K562 (cell line): ENCODE measurements around the gene TTC9B. TPM values are rescaled to one million over a fixed set of nuclear protein-coding genes. Genes with fewer than 3 reads are reported as not detected.
"Not testable (repeated sequence)": the region's sequence is repeated elsewhere in the genome, so short reads cannot be mapped to it uniquely, and the experiment has no call there.

ENCODE experiments used
- ATAC-seq: fragments of 200-7000 bp; cut with Tn5 transposase; 3 replicates; pipeline ENCODE4 v1.9.1; 2020; ENCODE audit warnings: moderate library complexity
- BruUV-seq: library from RNA; stranded (reverse); fragments of 400-500 nt; replicated peaks from 2 replicates; lab custom pipeline; 2021; lab: Mats Ljungman, UMichigan
- CTCF ChIA-PET: fragments of 300-600 bp; formaldehyde crosslinking; extraction: SDS; loops from one replicate; lab custom pipeline; 2021; ENCODE audit warnings: low intra/inter-chr PET ratio; lab: Yijun Ruan, JAX
- POLR2A ChIA-PET: fragments of 300-600, 350-650 bp; sonication (Branson Sonifier 250); formaldehyde crosslinking; extraction: SDS; loops from one replicate; lab custom pipeline; 2021; ENCODE audit warnings: antibody characterized with exemption, inconsistent platforms; lab: Yijun Ruan, JAX
- DNase-seq, 4 experiments: peaks; one replicate each; pipeline versions ENCODE4 v3.0.0 to v3.0.0-alpha.2; 2011 to 2018; ENCODE audit warnings: low spot score in 3 of 4, mixed read lengths in 3 of 4; ENCODE audit errors: extremely low read depth in 1 of 4
- FAIRE-seq: peaks from 2 replicates; lab custom pipeline; 2011; peaks lifted over from hg19 to GRCh38; lab: Jason Lieb, UNC
- H2AFZ ChIP-seq: 2 replicates; pipeline ENCODE4 v1.6.0; 2011; ENCODE audit warnings: low read depth, low read length, control low read depth, inconsistent platforms
- H3K27ac ChIP-seq: fragments of 200-600 bp; 3 replicates; pipeline ENCODE4 v1.8.0; 2011; ENCODE audit warnings: low read depth, mild to moderate bottlenecking, control low read depth, inconsistent platforms, low read length, moderate library complexity, mixed read lengths; ENCODE audit errors: extremely low read depth
- H3K27me3 ChIP-seq, 2 experiments: fragments of 300-600 bp in 1 of 2; 2 replicates in 1 of 2; 3 replicates in 1 of 2; pipeline versions ENCODE4 v1.6.0 to v1.8.0; 2011; ENCODE audit warnings: inconsistent platforms in 2 of 2, low read length in 2 of 2, mild to moderate bottlenecking in 1 of 2, mixed read lengths in 1 of 2, moderate library complexity in 1 of 2; ENCODE audit not compliant: control insufficient read depth in 2 of 2, insufficient read depth in 2 of 2
- H3K36me3 ChIP-seq: fragments of 300-600 bp; 3 replicates; pipeline ENCODE4 v1.8.0; 2011; ENCODE audit warnings: mild to moderate bottlenecking, low read length, inconsistent platforms; ENCODE audit not compliant: control insufficient read depth, insufficient read depth
- H3K4me1 ChIP-seq, 2 experiments: fragments of 200-600 bp in 1 of 2; replicated peaks in 1 of 2; 2 replicates in 1 of 2; 3 replicates in 1 of 2; pipeline versions ENCODE4 v1.5.1 to v1.8.0; 2011; ENCODE audit warnings: inconsistent platforms in 2 of 2, low read length in 2 of 2, mild to moderate bottlenecking in 1 of 2, mixed read lengths in 1 of 2, moderate library complexity in 1 of 2; ENCODE audit not compliant: control insufficient read depth in 2 of 2, insufficient read depth in 2 of 2
- H3K4me2 ChIP-seq: 2 replicates; pipeline ENCODE4 v1.6.1; 2011; ENCODE audit warnings: low read length, control low read depth, inconsistent platforms, mixed read lengths; ENCODE audit not compliant: insufficient read depth
- H3K4me3 ChIP-seq: fragments of 200-600 bp; sonication (generic), shearing (Covaris generic); 2 replicates; pipeline ENCODE4 v1.5.1; 2016; ENCODE audit warnings: control low read depth, inconsistent platforms
- H3K79me2 ChIP-seq: fragments of 200-600 bp; 3 replicates; pipeline ENCODE4 v1.8.0; 2011; ENCODE audit warnings: low read length, inconsistent platforms; ENCODE audit not compliant: control insufficient read depth, insufficient read depth
- H3K9ac ChIP-seq, 2 experiments: 2 replicates each; pipeline versions ENCODE4 v1.6.0 to v1.6.1; 2011; ENCODE audit warnings: low read depth in 2 of 2, low read length in 2 of 2, control low read depth in 1 of 2, inconsistent platforms in 1 of 2, mild to moderate bottlenecking in 1 of 2, mixed read lengths in 1 of 2; ENCODE audit not compliant: insufficient read depth in 1 of 2
- H3K9me1 ChIP-seq: one replicate; pipeline ENCODE4 v1.6.0; 2011; ENCODE audit warnings: inconsistent platforms, mild to moderate bottlenecking, low read length, moderate library complexity; ENCODE audit not compliant: control insufficient read depth, insufficient read depth
- H3K9me3 ChIP-seq: replicated peaks from 2 replicates; pipeline ENCODE4 v1.5.1; 2011; ENCODE audit warnings: low read depth, low read length, inconsistent platforms; ENCODE audit not compliant: control insufficient read depth, insufficient read depth
- H4K20me1 ChIP-seq: replicated peaks from 2 replicates; pipeline ENCODE4 v1.6.1; 2011; ENCODE audit warnings: low read length, inconsistent platforms, mixed read lengths; ENCODE audit not compliant: control insufficient read depth, insufficient read depth
- ASH1L ChIP-seq: fragments of 450-650 bp; IDR thresholded peaks from 2 replicates; pipeline ENCODE4 v1.6.1; 2018; ENCODE audit warnings: borderline replicate concordance, mild to moderate bottlenecking, low read depth; ENCODE audit not compliant: partially characterized antibody
- FOS ChIP-seq: IDR thresholded peaks from 3 replicates; pipeline ENCODE4 v1.6.1; 2011; ENCODE audit not compliant: insufficient read length; ENCODE audit errors: extremely low read depth
- MTA3 ChIP-seq: fragments of 450-650 bp; formaldehyde crosslinking; IDR thresholded peaks from 2 replicates; pipeline ENCODE4 v1.6.1; 2017; ENCODE audit warnings: mild to moderate bottlenecking, borderline replicate concordance
- NFYB ChIP-seq: IDR thresholded peaks from 2 replicates; pipeline ENCODE4 v1.6.1; 2011; ENCODE audit warnings: mild to moderate bottlenecking, moderate library complexity; ENCODE audit not compliant: insufficient read length; ENCODE audit errors: extremely low read depth
- POLR2A ChIP-seq: fragments of 450-650 bp; conservative IDR thresholded peaks from 2 replicates; pipeline ENCODE4 v1.6.1; 2016
- SUPT5H ChIP-seq: fragments of 450-650 bp; IDR thresholded peaks from 2 replicates; pipeline ENCODE4 v1.6.1; 2016
- WGBS: fragments of 100-300 bp; shearing (Covaris generic); methylation state at CpG from one replicate; pipeline ENCODE4 v1.1.6; 2016; ENCODE audit warnings: low coverage, mixed read lengths; ENCODE audit not compliant: insufficient coverage; ENCODE audit errors: missing lambda C conversion rate; 5-methylcytosine and 5-hydroxymethylcytosine counted together
- in situ Hi-C: fragments of 300-500 bp; cut with MboI; formaldehyde crosslinking; loops from 4 replicates; pipeline ENCODE4 v1.15.0; 2018; ENCODE audit warnings: inconsistent platforms, mixed read lengths
- intact Hi-C: fragments of 100-400 bp; cut with micrococcal nuclease; formaldehyde crosslinking; loops from 2 replicates; pipeline ENCODE4 v1.14.2; 2022
- polyA plus RNA-seq, 8 experiments: library from polyadenylated mRNA; depleted of rRNA in 4 of 8; stranded (reverse) in 5 of 8; unstranded in 3 of 8; fragments of >200 nt; fragmentation: Nextera tagmentation in 2 of 8; fragmentation: Illumina TruSeq in 1 of 8; extraction: Ambion mirVana in 2 of 8; extraction: Trizol in 1 of 8; gene quantifications; 2 replicates each; pipeline versions ENCODE4 v1.2.1 to v1.2.3, GENCODE V29; 2011 to 2014; ENCODE audit warnings: inconsistent platforms in 1 of 8, missing spikeins in 1 of 8
- total RNA-seq, 7 experiments: library from RNA; depleted of rRNA in 6 of 7; stranded (reverse); fragments of >200 nt in 6 of 7; fragmentation: Illumina TruSeq in 2 of 7; extraction: Trizol in 2 of 7; gene quantifications; 2 replicates each; pipeline versions ENCODE4 v1.2.1 to v1.2.3, GENCODE V29; 2011 to 2021; ENCODE audit warnings: low replicate concordance in 1 of 7

TTC9B gene
- total and polyA plus RNA-seq, 9 of the 15 experiments (the other 6 are each of a cell fraction or from before 2014, with no cell fraction given), result 0.06 to 0.14 TPM; not detected in 7

DNA sequence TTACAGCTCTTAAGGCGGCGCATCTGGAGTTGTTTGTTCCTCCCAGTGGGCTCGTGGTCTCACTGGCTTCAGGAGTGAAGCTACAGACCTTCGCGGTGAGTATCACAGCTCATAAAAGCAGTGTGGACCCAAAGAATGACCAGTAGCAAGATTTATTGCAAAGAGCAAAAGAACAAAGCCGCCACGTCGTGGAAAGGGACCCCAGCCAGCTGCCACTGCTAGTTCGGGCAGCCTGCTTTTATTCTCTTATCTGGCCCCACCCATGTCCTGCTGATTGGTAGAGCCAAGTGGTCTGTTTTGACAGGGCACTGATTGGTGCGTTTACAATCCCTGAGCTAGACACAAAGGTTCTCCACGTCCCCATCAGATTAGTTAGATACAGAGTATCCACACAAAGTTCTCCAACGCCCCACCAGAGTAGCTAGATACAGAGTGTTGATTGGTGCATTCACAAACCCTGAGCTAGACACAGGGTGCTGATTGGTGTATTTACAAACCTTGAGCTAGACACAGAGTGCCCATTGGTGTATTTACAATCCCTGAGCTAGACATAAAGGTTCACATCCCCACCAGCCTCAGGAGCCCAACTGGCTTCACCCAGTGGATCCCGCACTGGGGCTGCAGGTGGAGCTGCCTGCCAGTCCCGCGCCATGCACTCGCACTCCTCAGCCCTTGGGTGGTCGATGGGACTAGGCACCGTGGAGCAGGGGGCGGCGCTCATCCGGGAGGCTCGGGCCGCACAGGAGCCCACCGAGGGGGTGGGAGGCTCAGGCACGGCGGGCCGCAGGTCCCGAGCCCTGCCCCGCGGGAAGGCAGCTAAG, 48.5 kb downstream of the TTC9B start:
- H3K36me3 ChIP-seq, intact Hi-C loops, CTCF ChIA-PET, H3K9me3 ChIP-seq, DNase-seq, H2AFZ ChIP-seq, FAIRE-seq, H3K9me1 ChIP-seq, H3K4me3 ChIP-seq, H3K4me2 ChIP-seq, H4K20me1 ChIP-seq, H3K27ac ChIP-seq, ATAC-seq, in situ Hi-C loops, H3K79me2 ChIP-seq, H3K27me3 ChIP-seq, H3K9ac ChIP-seq, BruUV-seq: not testable (repeated sequence)
- WGBS, result 61% methylated on average over 19 of the region's 30 CpGs
- TF ChIP-seq ASH1L, result peak; percentile 58
- TF ChIP-seq POLR2A, result peak; percentile 71
- peak; percentile 41; the same call in 1 of the 2 replicates for TF ChIP-seq SUPT5H
- TF ChIP-seq FOS, result peak; percentile 11
- TF ChIP-seq MTA3, result peak; percentile 53; the same call in 1 of the 2 replicates
- peak; percentile 75 for TF ChIP-seq NFYB
- POLR2A ChIA-PET, result interaction anchor here (0.7 to 0.8 kb wide), 2 partner anchors 9 to 241 kb away, joined by 3 read pairs; no protein-coding TSS in a partner anchor
- H3K4me1 ChIP-seq, result peaks cover 4 to 13% of the 10 kb centered on the region in 2 experiments; a peak in 4 of 5 replicates

Other genes starting within 250 kb of the TTC9B start
Only the 7 nearest of the 15 such genes appear.
- gene ZNF780B, start 162.2 kb downstream of the TTC9B start, total RNA-seq (2014; rRNA removed), result 3.9 and 8.8 TPM in 2 replicates
- gene ZNF780B, start 162.2 kb downstream of the TTC9B start, total RNA-seq (2014; rRNA removed; fragmentation: Illumina TruSeq; extraction: Trizol), result 18.4 and 19.4 TPM in 2 replicates
- gene ZNF780B, start 162.2 kb downstream of the TTC9B start, total RNA-seq (2015; rRNA removed; fragmentation: Illumina TruSeq; extraction: Trizol), result 7.8 and 9.7 TPM in 2 replicates
- 10.9 and 11.2 TPM in 2 replicates for gene ZNF780B, start 162.2 kb downstream of the TTC9B start, total RNA-seq (2021)
- gene ZNF780B, start 162.2 kb downstream of the TTC9B start, polyA plus RNA-seq (2011; rRNA removed), result 4.4 and 6.0 TPM in 2 replicates
- 10.5 and 10.9 TPM in 2 replicates for gene ZNF780B, start 162.2 kb downstream of the TTC9B start, polyA plus RNA-seq (2014; fragmentation: Illumina TruSeq; extraction: Trizol)
- gene ZNF780B, start 162.2 kb downstream of the TTC9B start, polyA plus RNA-seq (2014; fragmentation: Nextera tagmentation; extraction: Ambion mirVana), result 1 to 10 TPM; 3.9 to 4.0 TPM
- 6.5 and 9.5 TPM in 2 replicates for gene ZNF780B, start 162.2 kb downstream of the TTC9B start, polyA plus RNA-seq (2014; rRNA removed)
- 11.7 and 23.1 TPM in 2 replicates for gene ZNF780A, start 127.4 kb downstream of the TTC9B start, total RNA-seq (2014; rRNA removed)
- 32.5 and 49.4 TPM in 2 replicates for gene ZNF780A, start 127.4 kb downstream of the TTC9B start, total RNA-seq (2014; rRNA removed; fragmentation: Illumina TruSeq; extraction: Trizol)
- gene ZNF780A, start 127.4 kb downstream of the TTC9B start, total RNA-seq (2015; rRNA removed; fragmentation: Illumina TruSeq; extraction: Trizol), result 18.1 and 19.8 TPM in 2 replicates
- gene ZNF780A, start 127.4 kb downstream of the TTC9B start, total RNA-seq (2021), result 19.8 and 21.3 TPM in 2 replicates
- gene ZNF780A, start 127.4 kb downstream of the TTC9B start, polyA plus RNA-seq (2011; rRNA removed), result 16.5 and 25.5 TPM in 2 replicates
- gene ZNF780A, start 127.4 kb downstream of the TTC9B start, polyA plus RNA-seq (2014; fragmentation: Illumina TruSeq; extraction: Trizol), result 25.8 and 30.5 TPM in 2 replicates
- gene ZNF780A, start 127.4 kb downstream of the TTC9B start, polyA plus RNA-seq (2014; fragmentation: Nextera tagmentation; extraction: Ambion mirVana), result 10 to 100 TPM; 35.5 to 36.1 TPM
- gene ZNF780A, start 127.4 kb downstream of the TTC9B start, polyA plus RNA-seq (2014; rRNA removed), result 26.0 and 32.6 TPM in 2 replicates
- 6.4 TPM in 2 replicates for gene MAP3K10, start 27.0 kb downstream of the TTC9B start, total RNA-seq (2014; rRNA removed)
- 0.86 and 1.6 TPM in 2 replicates for gene MAP3K10, start 27.0 kb downstream of the TTC9B start, total RNA-seq (2014; rRNA removed; fragmentation: Illumina TruSeq; extraction: Trizol)
- gene MAP3K10, start 27.0 kb downstream of the TTC9B start, total RNA-seq (2015; rRNA removed; fragmentation: Illumina TruSeq; extraction: Trizol), result 3.6 and 3.9 TPM in 2 replicates
- gene MAP3K10, start 27.0 kb downstream of the TTC9B start, total RNA-seq (2021), result 8.0 TPM in 2 replicates
- 1.9 and 3.3 TPM in 2 replicates for gene MAP3K10, start 27.0 kb downstream of the TTC9B start, polyA plus RNA-seq (2011; rRNA removed)
- gene MAP3K10, start 27.0 kb downstream of the TTC9B start, polyA plus RNA-seq (2014; fragmentation: Illumina TruSeq; extraction: Trizol), result 1.4 and 3.9 TPM in 2 replicates
- gene MAP3K10, start 27.0 kb downstream of the TTC9B start, polyA plus RNA-seq (2014; fragmentation: Nextera tagmentation; extraction: Ambion mirVana), result under 1 TPM in 1 of 2 experiments, not detected in 1; 0.01 TPM
- 6.0 and 7.3 TPM in 2 replicates for gene MAP3K10, start 27.0 kb downstream of the TTC9B start, polyA plus RNA-seq (2014; rRNA removed)
- 0.08 TPM in 1 of 2 replicates, not detected in the other for gene CCNP, start 8.3 kb upstream of the TTC9B start, total RNA-seq (2014; rRNA removed)
- not detected in 2 replicates for gene CCNP, start 8.3 kb upstream of the TTC9B start, total RNA-seq (2014; rRNA removed; fragmentation: Illumina TruSeq; extraction: Trizol)
- gene CCNP, start 8.3 kb upstream of the TTC9B start, total RNA-seq (2015; rRNA removed; fragmentation: Illumina TruSeq; extraction: Trizol), result not detected in 2 replicates
- not detected in 2 replicates for gene CCNP, start 8.3 kb upstream of the TTC9B start, total RNA-seq (2021)
- gene CCNP, start 8.3 kb upstream of the TTC9B start, polyA plus RNA-seq (2011; rRNA removed), result 0.04 TPM in 1 of 2 replicates, not detected in the other
- not detected in 2 replicates for gene CCNP, start 8.3 kb upstream of the TTC9B start, polyA plus RNA-seq (2014; fragmentation: Illumina TruSeq; extraction: Trizol)
- gene CCNP, start 8.3 kb upstream of the TTC9B start, polyA plus RNA-seq (2014; fragmentation: Nextera tagmentation; extraction: Ambion mirVana), result not detected
- 0.19 and 0.32 TPM in 2 replicates for gene CCNP, start 8.3 kb upstream of the TTC9B start, polyA plus RNA-seq (2014; rRNA removed)
- 61.1 and 83.7 TPM in 2 replicates for gene AKT2, start 67.0 kb upstream of the TTC9B start, total RNA-seq (2014; rRNA removed)
- 44.7 and 55.7 TPM in 2 replicates for gene AKT2, start 67.0 kb upstream of the TTC9B start, total RNA-seq (2014; rRNA removed; fragmentation: Illumina TruSeq; extraction: Trizol)
- gene AKT2, start 67.0 kb upstream of the TTC9B start, total RNA-seq (2015; rRNA removed; fragmentation: Illumina TruSeq; extraction: Trizol), result 67.4 and 67.7 TPM in 2 replicates
- 120 and 127 TPM in 2 replicates for gene AKT2, start 67.0 kb upstream of the TTC9B start, total RNA-seq (2021)
- 90.8 and 133 TPM in 2 replicates for gene AKT2, start 67.0 kb upstream of the TTC9B start, polyA plus RNA-seq (2011; rRNA removed)
- gene AKT2, start 67.0 kb upstream of the TTC9B start, polyA plus RNA-seq (2014; fragmentation: Illumina TruSeq; extraction: Trizol), result 108 and 132 TPM in 2 replicates
- gene AKT2, start 67.0 kb upstream of the TTC9B start, polyA plus RNA-seq (2014; fragmentation: Nextera tagmentation; extraction: Ambion mirVana), result 1 to 10 TPM; 1.1 TPM
- 85.4 and 108 TPM in 2 replicates for gene AKT2, start 67.0 kb upstream of the TTC9B start, polyA plus RNA-seq (2014; rRNA removed)
- gene C19orf47, start 130.0 kb upstream of the TTC9B start, total RNA-seq (2014; rRNA removed), result 15.8 and 18.7 TPM in 2 replicates
- gene C19orf47, start 130.0 kb upstream of the TTC9B start, total RNA-seq (2014; rRNA removed; fragmentation: Illumina TruSeq; extraction: Trizol), result 3.3 and 4.0 TPM in 2 replicates
- 9.6 and 11.0 TPM in 2 replicates for gene C19orf47, start 130.0 kb upstream of the TTC9B start, total RNA-seq (2015; rRNA removed; fragmentation: Illumina TruSeq; extraction: Trizol)
- gene C19orf47, start 130.0 kb upstream of the TTC9B start, total RNA-seq (2021), result 26.1 and 27.3 TPM in 2 replicates
- gene C19orf47, start 130.0 kb upstream of the TTC9B start, polyA plus RNA-seq (2011; rRNA removed), result 21.6 and 24.9 TPM in 2 replicates
- 15.2 and 18.3 TPM in 2 replicates for gene C19orf47, start 130.0 kb upstream of the TTC9B start, polyA plus RNA-seq (2014; fragmentation: Illumina TruSeq; extraction: Trizol)
- gene C19orf47, start 130.0 kb upstream of the TTC9B start, polyA plus RNA-seq (2014; fragmentation: Nextera tagmentation; extraction: Ambion mirVana), result under 1 TPM; 0.08 to 0.66 TPM
- gene C19orf47, start 130.0 kb upstream of the TTC9B start, polyA plus RNA-seq (2014; rRNA removed), result 14.7 and 20.5 TPM in 2 replicates
- 112 and 167 TPM in 2 replicates for gene PLD3, start 130.3 kb upstream of the TTC9B start, total RNA-seq (2014; rRNA removed)
- gene PLD3, start 130.3 kb upstream of the TTC9B start, total RNA-seq (2014; rRNA removed; fragmentation: Illumina TruSeq; extraction: Trizol), result 25.6 and 32.7 TPM in 2 replicates
- gene PLD3, start 130.3 kb upstream of the TTC9B start, total RNA-seq (2015; rRNA removed; fragmentation: Illumina TruSeq; extraction: Trizol), result 63.5 and 72.9 TPM in 2 replicates
- gene PLD3, start 130.3 kb upstream of the TTC9B start, total RNA-seq (2021), result 121 and 128 TPM in 2 replicates
- gene PLD3, start 130.3 kb upstream of the TTC9B start, polyA plus RNA-seq (2011; rRNA removed), result 72.7 and 167 TPM in 2 replicates
- 79.3 and 129 TPM in 2 replicates for gene PLD3, start 130.3 kb upstream of the TTC9B start, polyA plus RNA-seq (2014; fragmentation: Illumina TruSeq; extraction: Trizol)
- 1 to 10 TPM; 2.3 to 5.8 TPM for gene PLD3, start 130.3 kb upstream of the TTC9B start, polyA plus RNA-seq (2014; fragmentation: Nextera tagmentation; extraction: Ambion mirVana)
- 81.6 and 91.2 TPM in 2 replicates for gene PLD3, start 130.3 kb upstream of the TTC9B start, polyA plus RNA-seq (2014; rRNA removed)